ENCODE results near the gene KRT7.

KRT7 gene

DNA sequence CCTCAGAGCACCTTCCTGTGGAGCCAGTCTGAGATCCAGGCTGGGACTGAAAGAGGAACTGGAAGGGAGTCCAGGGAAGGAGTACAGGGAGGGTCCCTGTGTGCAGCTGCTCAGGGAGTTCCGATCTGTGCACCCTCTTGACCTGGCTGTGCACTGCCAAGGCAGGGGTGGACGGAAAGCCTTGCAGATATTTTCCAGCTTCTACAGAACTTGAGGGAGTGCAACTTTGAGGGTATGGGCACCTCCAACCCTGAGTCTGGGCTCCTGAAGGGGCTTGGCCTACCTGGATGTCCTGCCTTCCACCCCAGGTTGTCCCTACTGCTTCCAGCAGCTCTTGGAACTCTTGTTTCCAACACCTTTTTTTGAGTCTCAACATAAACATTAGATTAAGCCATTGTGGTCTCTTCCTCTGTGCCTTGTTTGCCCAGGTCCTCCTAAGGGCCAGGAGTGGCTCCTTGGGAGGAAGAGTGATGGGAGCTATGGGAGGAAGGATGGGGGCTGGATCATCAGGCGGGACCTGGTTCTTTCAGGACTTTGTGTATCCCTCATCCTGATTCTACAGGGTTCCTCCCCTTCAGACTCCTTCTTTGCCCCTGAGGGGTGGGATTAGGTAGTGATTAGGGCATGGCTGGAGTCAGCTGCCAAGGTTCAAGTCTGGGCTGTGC is 3.5 kb downstream of the KRT7 start:
- H3K79me2 ChIP-seq (ENCODE audit: insufficient read depth, low read length) = no peaks in the 10 kb centered on the region
- no peak overlapping the region for H3K4me3 ChIP-seq (ENCODE audit: low read depth, low read length, poor library complexity, severe bottlenecking)
- H3K4me2 ChIP-seq (ENCODE audit: low read length) = no peak overlapping the region
- H3F3A ChIP-seq (ENCODE audit: insufficient read depth, low read length) = no peaks in the 10 kb centered on the region
- no peak overlapping the region for H2AFZ ChIP-seq (ENCODE audit: low read length)
- H3K9ac ChIP-seq (ENCODE audit: low read length) = no peak overlapping the region
- no peaks in the 10 kb centered on the region for H3K9me2 ChIP-seq (ENCODE audit: low read depth, low read length)
- H3K36me3 ChIP-seq (ENCODE audit: insufficient read depth, low read length) = no peaks in the 10 kb centered on the region
- H3K4me1 ChIP-seq (ENCODE audit: insufficient read depth, low read length, severe bottlenecking) = no peaks in the 10 kb centered on the region
- TF ChIP-seq EZH2 (IDR thresholded peaks at IDR 0.05; ENCODE audit: borderline replicate concordance, low read length) = no peak
- TF ChIP-seq, protein P1, sequence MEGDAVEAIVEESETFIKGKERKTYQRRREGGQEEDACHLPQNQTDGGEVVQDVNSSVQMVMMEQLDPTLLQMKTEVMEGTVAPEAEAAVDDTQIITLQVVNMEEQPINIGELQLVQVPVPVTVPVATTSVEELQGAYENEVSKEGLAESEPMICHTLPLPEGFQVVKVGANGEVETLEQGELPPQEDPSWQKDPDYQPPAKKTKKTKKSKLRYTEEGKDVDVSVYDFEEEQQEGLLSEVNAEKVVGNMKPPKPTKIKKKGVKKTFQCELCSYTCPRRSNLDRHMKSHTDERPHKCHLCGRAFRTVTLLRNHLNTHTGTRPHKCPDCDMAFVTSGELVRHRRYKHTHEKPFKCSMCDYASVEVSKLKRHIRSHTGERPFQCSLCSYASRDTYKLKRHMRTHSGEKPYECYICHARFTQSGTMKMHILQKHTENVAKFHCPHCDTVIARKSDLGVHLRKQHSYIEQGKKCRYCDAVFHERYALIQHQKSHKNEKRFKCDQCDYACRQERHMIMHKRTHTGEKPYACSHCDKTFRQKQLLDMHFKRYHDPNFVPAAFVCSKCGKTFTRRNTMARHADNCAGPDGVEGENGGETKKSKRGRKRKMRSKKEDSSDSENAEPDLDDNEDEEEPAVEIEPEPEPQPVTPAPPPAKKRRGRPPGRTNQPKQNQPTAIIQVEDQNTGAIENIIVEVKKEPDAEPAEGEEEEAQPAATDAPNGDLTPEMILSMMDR (IDR thresholded peaks at IDR 0.05; ENCODE audit: low read length) = no peak
- no peaks in the 10 kb centered on the region for H4K20me1 ChIP-seq (ENCODE audit: insufficient read depth, low read length)
- no peaks in the 10 kb centered on the region for H3K9me3 ChIP-seq (ENCODE audit: low read length)
- no peaks in the 10 kb centered on the region for H3K27me3 ChIP-seq (ENCODE audit: insufficient read depth, low read length)
- H3K27ac ChIP-seq (ENCODE audit: low read depth, low read length, poor library complexity, severe bottlenecking) = no peak overlapping the region

DNA sequence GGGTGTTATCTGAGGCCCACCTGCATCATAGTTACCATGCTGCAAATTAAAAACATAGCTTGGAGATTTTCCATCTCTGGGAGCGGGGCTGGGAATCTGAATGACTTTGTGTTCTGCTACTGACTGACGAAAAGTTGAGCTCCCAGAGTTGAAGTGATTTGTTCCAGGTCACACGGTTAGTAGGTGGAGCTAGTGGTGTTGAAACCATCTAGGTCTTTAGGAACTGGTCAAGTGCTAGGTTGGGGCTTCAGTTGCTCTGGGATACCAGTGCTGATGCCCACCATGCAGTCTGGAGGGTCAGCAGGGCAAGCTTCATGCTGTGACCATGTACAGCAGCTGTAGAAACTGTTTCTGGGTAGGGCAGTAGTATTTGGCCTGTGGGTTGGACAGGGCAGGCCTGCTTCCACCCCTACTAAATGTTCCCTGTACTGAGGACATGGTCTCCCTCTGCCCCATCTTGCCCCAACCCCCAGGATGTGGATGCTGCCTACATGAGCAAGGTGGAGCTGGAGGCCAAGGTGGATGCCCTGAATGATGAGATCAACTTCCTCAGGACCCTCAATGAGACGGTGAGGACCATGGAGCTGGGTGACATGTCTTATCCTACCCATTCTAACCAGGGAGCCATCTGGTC is 5.3 kb downstream of the KRT7 start:
- H3K4me3 ChIP-seq (ENCODE audit: low read depth, low read length, poor library complexity, severe bottlenecking) = no peak overlapping the region
- H3K27ac ChIP-seq (ENCODE audit: low read depth, low read length, poor library complexity, severe bottlenecking) = no peak overlapping the region
- H3K27me3 ChIP-seq (ENCODE audit: insufficient read depth, low read length) = no peaks in the 10 kb centered on the region
- no peak overlapping the region for H3K4me2 ChIP-seq (ENCODE audit: low read length)
- no peaks in the 10 kb centered on the region for H3K9me3 ChIP-seq (ENCODE audit: low read length)
- no peak overlapping the region for H2AFZ ChIP-seq (ENCODE audit: low read length)
- H3K9me2 ChIP-seq (ENCODE audit: low read depth, low read length) = no peaks in the 10 kb centered on the region
- no peaks in the 10 kb centered on the region for H3F3A ChIP-seq (ENCODE audit: insufficient read depth, low read length)
- no peaks in the 10 kb centered on the region for H3K79me2 ChIP-seq (ENCODE audit: insufficient read depth, low read length)
- TF ChIP-seq, protein P1 (IDR thresholded peaks at IDR 0.05; ENCODE audit: low read length) = no peak
- no peak for TF ChIP-seq EZH2 (IDR thresholded peaks at IDR 0.05; ENCODE audit: borderline replicate concordance, low read length)
- H3K36me3 ChIP-seq (ENCODE audit: insufficient read depth, low read length) = no peaks in the 10 kb centered on the region
- no peak overlapping the region for H3K9ac ChIP-seq (ENCODE audit: low read length)
- no peaks in the 10 kb centered on the region for H4K20me1 ChIP-seq (ENCODE audit: insufficient read depth, low read length)
- no peaks in the 10 kb centered on the region for H3K4me1 ChIP-seq (ENCODE audit: insufficient read depth, low read length, severe bottlenecking)

DNA sequence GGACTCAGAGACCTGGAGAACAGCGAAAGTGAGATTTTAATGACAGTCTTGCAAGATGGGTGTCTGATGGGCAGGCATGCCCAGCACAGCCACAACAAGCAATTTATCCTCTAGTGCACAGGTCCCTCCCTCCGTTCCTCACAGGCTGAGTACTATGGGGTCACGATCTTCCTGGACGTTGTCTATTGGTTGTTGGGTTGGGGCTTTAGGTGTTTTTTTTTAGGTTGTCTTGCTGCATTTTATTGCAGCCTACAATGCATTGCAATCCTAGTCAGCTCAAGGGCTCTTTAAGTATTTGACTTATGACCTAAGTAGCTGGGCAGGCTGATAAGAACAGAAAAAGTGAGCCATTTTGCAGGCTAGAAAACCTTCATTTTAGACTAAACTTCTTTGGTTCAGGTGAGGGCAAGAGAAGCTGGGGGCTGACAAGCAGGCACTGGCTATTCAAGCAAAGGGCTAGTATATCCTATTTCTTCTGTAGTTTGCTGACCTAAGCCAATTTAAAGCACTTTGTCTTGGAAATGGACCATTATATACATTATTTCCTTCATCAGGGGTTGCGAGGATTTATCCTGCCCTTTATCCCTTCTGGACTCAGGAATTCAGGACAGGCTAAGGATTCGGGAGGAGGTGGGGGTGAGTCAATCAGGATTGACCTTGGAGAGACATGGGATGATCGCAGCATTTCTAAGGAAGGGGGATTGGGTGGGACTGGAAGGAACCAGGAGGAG is 6.0 kb downstream of the KRT7 start:
- Histone ChIP-seq H4K20me1 (ENCODE audit: insufficient read depth, low read length) (no peaks in the 10 kb centered on the region), H2AFZ (ENCODE audit: low read length) (no peak overlapping the region), H3K9me2 (ENCODE audit: low read depth, low read length) (no peaks in the 10 kb centered on the region), H3K79me2 (ENCODE audit: insufficient read depth, low read length) (no peaks in the 10 kb centered on the region), H3K27me3 (ENCODE audit: insufficient read depth, low read length) (no peaks in the 10 kb centered on the region), H3K4me2 (ENCODE audit: low read length) (no peak overlapping the region), H3K4me3 (ENCODE audit: low read depth, low read length, poor library complexity, severe bottlenecking) (no peak overlapping the region), H3K27ac (ENCODE audit: low read depth, low read length, poor library complexity, severe bottlenecking) (no peak overlapping the region), H3K9ac (ENCODE audit: low read length) (no peak overlapping the region), H3K4me1 (ENCODE audit: insufficient read depth, low read length, severe bottlenecking) (no peaks in the 10 kb centered on the region), H3F3A (ENCODE audit: insufficient read depth, low read length) (no peaks in the 10 kb centered on the region), H3K9me3 (ENCODE audit: low read length) (no peaks in the 10 kb centered on the region), H3K36me3 (ENCODE audit: insufficient read depth, low read length) (no peaks in the 10 kb centered on the region)
- TF ChIP-seq EZH2 (IDR thresholded peaks at IDR 0.05; ENCODE audit: borderline replicate concordance, low read length) = no peak
- TF ChIP-seq, protein P1 (IDR thresholded peaks at IDR 0.05; ENCODE audit: low read length) = no peak

Measured in OCI-LY1 (cell line).